ENCODE data around the gene RSAD2. TPM values are rescaled to one million over a fixed set of nuclear protein-coding genes. Genes with fewer than 3 reads are reported as not detected.
A peak's percentile ranks its signal among the peaks of the same experiment; 100 is the strongest.

Gene RSAD2, protein sequence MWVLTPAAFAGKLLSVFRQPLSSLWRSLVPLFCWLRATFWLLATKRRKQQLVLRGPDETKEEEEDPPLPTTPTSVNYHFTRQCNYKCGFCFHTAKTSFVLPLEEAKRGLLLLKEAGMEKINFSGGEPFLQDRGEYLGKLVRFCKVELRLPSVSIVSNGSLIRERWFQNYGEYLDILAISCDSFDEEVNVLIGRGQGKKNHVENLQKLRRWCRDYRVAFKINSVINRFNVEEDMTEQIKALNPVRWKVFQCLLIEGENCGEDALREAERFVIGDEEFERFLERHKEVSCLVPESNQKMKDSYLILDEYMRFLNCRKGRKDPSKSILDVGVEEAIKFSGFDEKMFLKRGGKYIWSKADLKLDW
- total RNA-seq (2011; cell fraction: chromatin; rRNA removed; ENCODE audit: low replicate concordance) = 0.39 and 0.79 TPM in 2 replicates
- total RNA-seq (2011; cell fraction: nucleolus; rRNA removed) = 0.50 and 0.53 TPM in 2 replicates
- 1.2 TPM in 1 of 2 replicates, not detected in the other for total RNA-seq (2011; cell fraction: nucleoplasm; rRNA removed)
- 0.57 and 1.4 TPM in 2 replicates for total RNA-seq (2014; rRNA removed)
- total RNA-seq (2014; rRNA removed; fragmentation: Illumina TruSeq; extraction: Trizol) = 0.41 and 0.51 TPM in 2 replicates
- 0.51 and 0.68 TPM in 2 replicates for total RNA-seq (2015; rRNA removed; fragmentation: Illumina TruSeq; extraction: Trizol)
- 0.18 and 0.49 TPM in 2 replicates for total RNA-seq (2021)
- 0.24 and 0.45 TPM in 2 replicates for polyA plus RNA-seq (2011; rRNA removed)
- polyA plus RNA-seq (2011; cell fraction: cytosol; rRNA removed) = 0.06 and 0.15 TPM in 2 replicates
- polyA plus RNA-seq (2011; cell fraction: nucleus; rRNA removed) = 0.28 and 0.38 TPM in 2 replicates
- polyA plus RNA-seq (2012) = 0.46 and 1.1 TPM in 2 replicates
- 0.15 and 0.37 TPM in 2 replicates for polyA plus RNA-seq (2014; fragmentation: Illumina TruSeq; extraction: Trizol)
- under 1 TPM; 0.15 to 0.28 TPM for polyA plus RNA-seq (2014; fragmentation: Nextera tagmentation; extraction: Ambion mirVana)
- polyA plus RNA-seq (2014; rRNA removed) = 0.11 and 0.19 TPM in 2 replicates
- 0.63 and 0.75 TPM in 2 replicates for polyA minus RNA-seq (2011; rRNA and poly(A)+ RNA removed)
- polyA minus RNA-seq (2011; cell fraction: cytosol; rRNA and poly(A)+ RNA removed) = not detected in 2 replicates
- 0.94 and 1.00 TPM in 2 replicates for polyA minus RNA-seq (2011; cell fraction: nucleus; rRNA and poly(A)+ RNA removed)
- Bru-seq, nascent RNA = percentile 20 among the genes with signal in this experiment
- BruChase-seq, experiment 1, labeled RNA remaining after a 2-hour chase = percentile 29 among the genes with signal in this experiment
- BruChase-seq, experiment 2, labeled RNA remaining after a 6-hour chase = percentile 22 among the genes with signal in this experiment
- long read RNA-seq, experiment 1, partial matches to known transcripts = 0 of 1 reads
- long read RNA-seq, experiment 1, other reads (novel, unspliced or antisense) = 1 of 1 reads
- long read RNA-seq, experiment 2 = 0 reads
- long read RNA-seq, experiment 3 = 0 reads

DNA sequence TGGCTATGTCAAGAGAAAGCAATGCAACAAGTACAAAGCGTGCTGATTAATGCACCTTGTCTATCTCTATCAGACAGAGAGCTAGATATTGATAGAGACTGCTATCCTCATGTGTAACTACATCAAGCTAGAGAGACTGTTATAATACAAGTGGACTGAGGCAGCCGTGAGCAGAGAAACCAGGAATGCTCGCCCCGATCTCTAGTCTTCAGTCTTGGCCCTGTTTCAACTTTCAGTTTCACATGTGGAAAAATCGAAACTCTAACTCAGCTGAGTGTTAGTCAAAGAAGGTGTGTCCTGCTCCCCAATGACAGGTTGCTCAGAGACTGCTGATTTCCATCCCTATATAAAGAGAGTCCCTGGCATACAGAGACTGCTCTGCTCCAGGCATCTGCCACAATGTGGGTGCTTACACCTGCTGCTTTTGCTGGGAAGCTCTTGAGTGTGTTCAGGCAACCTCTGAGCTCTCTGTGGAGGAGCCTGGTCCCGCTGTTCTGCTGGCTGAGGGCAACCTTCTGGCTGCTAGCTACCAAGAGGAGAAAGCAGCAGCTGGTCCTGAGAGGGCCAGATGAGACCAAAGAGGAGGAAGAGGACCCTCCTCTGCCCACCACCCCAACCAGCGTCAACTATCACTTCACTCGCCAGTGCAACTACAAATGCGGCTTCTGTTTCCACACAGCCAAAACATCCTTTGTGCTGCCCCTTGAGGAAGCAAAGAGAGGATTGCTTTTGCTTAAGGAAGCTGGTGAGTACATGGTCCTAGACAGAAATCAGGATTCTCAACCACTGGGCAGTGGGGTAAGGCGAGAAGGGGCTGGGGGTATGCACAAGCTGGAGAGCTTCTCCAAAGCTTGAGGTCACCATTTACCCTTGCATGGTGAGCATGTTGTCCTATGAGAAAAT, at the start of gene RSAD2:
Gene RSAD2 (plus strand): TSS at position 376 of the 903 bp plus-strand sequence. CDS start 24 bp downstream, at position 400.
- Histone ChIP-seq H3K9me3 (replicated peaks; ENCODE audit: control insufficient read depth, insufficient read depth, low read depth, low read length) (peaks cover 22% of the 10 kb centered on the region), H3K27me3 (ENCODE audit: control insufficient read depth in 2 of 2, insufficient read depth in 2 of 2, low read length in 2 of 2) (no peaks in the 10 kb centered on the region), H3K4me3 (no peak within 1 kb of the TSS), H2AFZ (ENCODE audit: low read depth, low read length) (peak within 1 kb of the TSS; percentile 42; the same call in 1 of the 2 replicates), H3K36me3 (ENCODE audit: control insufficient read depth, insufficient read depth, low read length) (no peaks in the 10 kb centered on the region), H3K4me1 (replicated peaks in 1 of 2; ENCODE audit: control insufficient read depth in 2 of 2, insufficient read depth in 2 of 2, low read length in 2 of 2) (peaks cover 7 to 27% of the 10 kb centered on the region in 2 experiments; a peak in 4 of 5 replicates), H4K20me1 (replicated peaks; ENCODE audit: control insufficient read depth, insufficient read depth, low read length) (no peaks in the 10 kb centered on the region), H3K27ac (ENCODE audit: extremely low read depth, low read depth, low read length) (no peak within 1 kb of the TSS), H3K9ac (ENCODE audit: insufficient read depth in 1 of 2, low read depth in 2 of 2, low read length in 2 of 2) (no peak within 1 kb of the TSS), H3K79me2 (ENCODE audit: control insufficient read depth, insufficient read depth, low read length) (no peaks in the 10 kb centered on the region), H3K9me1 (ENCODE audit: control insufficient read depth, insufficient read depth, low read length) (no peaks in the 10 kb centered on the region), H3K4me2 (ENCODE audit: insufficient read depth, low read length) (peak within 1 kb of the TSS; percentile 51)
- peak in 2 of 4 experiments; percentile 22 to 47 for DNase-seq (ENCODE audit: extremely low read depth in 1 of 4, low spot score in 3 of 4)
- WGBS (ENCODE audit: insufficient coverage, low coverage, missing lambda C conversion rate) = 63% methylated on average over 10 of the region's 10 CpGs
- POLR2A ChIA-PET = interaction anchor here (0.9 to 2.4 kb wide), 3 partner anchors 10 to 19 kb away, joined by 3 to 7 read pairs (median 7); partner anchors contain the start of gene CMPK2
- in situ Hi-C loops (cut with MboI) = no loop called here
- CTCF ChIA-PET (ENCODE audit: low intra/inter-chr PET ratio) = no interaction called here
- intact Hi-C loops (cut with micrococcal nuclease) = no loop called here
- peak; percentile 14; the same call in 2 of the 3 replicates for ATAC-seq
- no TSS peak for BruUV-seq (replicated peaks)
- FAIRE-seq = no peak
- TF ChIP-seq, protein P1, sequence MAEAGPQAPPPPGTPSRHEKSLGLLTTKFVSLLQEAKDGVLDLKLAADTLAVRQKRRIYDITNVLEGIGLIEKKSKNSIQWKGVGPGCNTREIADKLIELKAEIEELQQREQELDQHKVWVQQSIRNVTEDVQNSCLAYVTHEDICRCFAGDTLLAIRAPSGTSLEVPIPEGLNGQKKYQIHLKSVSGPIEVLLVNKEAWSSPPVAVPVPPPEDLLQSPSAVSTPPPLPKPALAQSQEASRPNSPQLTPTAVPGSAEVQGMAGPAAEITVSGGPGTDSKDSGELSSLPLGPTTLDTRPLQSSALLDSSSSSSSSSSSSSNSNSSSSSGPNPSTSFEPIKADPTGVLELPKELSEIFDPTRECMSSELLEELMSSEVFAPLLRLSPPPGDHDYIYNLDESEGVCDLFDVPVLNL (CRISPR knock-in tag; IDR thresholded peaks at IDR 0.05; ENCODE audit: low read depth) = no peak
- no peak for TF ChIP-seq RFX7 (CRISPR knock-in tag; IDR thresholded peaks at IDR 0.05)
- no peak for TF ChIP-seq SNRNP70 (optimal IDR thresholded peaks at IDR 0.05; ENCODE audit: low read depth, low read length)
- TF ChIP-seq REST (IDR thresholded peaks at IDR 0.05; ENCODE audit: borderline replicate concordance) = no peak
- TF ChIP-seq REST (CRISPR knock-in tag; IDR thresholded peaks at IDR 0.05; ENCODE audit: low read depth) = no peak
